Erythroblast (primary cell): ENCODE measurements around the gene VEPH1.
A peak's percentile ranks its signal among the peaks of the same experiment; 100 is the strongest.

Source experiments
- DNase-seq, 2 experiments: peaks; one replicate each; lab custom pipeline; 2025; lab: John Stamatoyannopoulos, UW
- GATA1 ChIP-seq: IDR thresholded peaks from 2 replicates; pipeline ENCODE4 v1.6.1; 2011; ENCODE audit warnings: low read depth, mild to moderate bottlenecking, control low read depth, low read length, moderate library complexity
- POLR2A ChIP-seq: IDR thresholded peaks from 2 replicates; pipeline ENCODE4 v1.6.1; 2011; ENCODE audit warnings: mild to moderate bottlenecking, low read length

The VEPH1 gene

DNA sequence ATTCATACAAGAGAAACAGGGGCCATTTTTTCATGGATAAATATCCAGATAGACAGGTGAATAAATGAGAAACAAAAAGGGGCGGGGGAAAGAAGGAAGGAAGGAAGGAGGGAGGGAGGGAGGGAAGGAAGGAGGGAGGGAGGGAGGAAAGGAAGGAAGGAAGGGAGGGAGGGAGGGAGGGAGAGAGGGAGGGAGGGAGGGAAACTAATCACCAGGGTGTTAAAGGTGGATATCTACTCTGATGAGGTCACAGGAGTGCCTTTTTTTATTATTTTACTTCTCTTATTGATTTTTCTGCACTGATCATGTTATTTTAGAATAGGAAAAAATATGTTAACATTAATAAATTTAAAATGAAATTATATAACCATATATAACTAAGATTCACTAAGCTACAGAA is 10.4 kb upstream of the VEPH1 start:
- DNase-seq, result no peak
- TF ChIP-seq POLR2A, result no peak
- TF ChIP-seq GATA1, result no peak

DNA sequence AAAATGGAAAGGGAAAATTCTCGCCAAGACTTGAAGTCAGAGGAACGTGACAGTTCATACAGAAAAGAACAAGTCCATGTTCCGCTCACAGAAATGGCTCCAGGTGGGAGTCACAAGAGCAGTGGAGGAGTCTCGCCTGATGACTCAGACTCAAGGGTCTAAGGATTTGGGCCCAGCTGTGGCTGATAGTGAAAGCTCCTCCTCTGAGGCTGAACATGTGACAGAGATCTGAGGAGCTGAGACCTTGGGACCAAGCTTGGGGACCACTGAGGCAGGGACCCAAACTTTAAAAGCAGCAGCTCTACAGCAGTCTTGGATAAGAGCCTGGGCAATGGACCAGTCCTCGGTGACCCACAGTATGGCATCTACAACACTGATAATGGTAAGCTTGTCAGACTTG is 9.3 kb upstream of the VEPH1 start:
- no peak for TF ChIP-seq POLR2A
- no peak for TF ChIP-seq GATA1

GRCh38 chr3:157508461-157508860 is 5.2 kb upstream of the VEPH1 start:
- TF ChIP-seq POLR2A (no peak), GATA1 (no peak)
- DNase-seq, result no peak

More for the DNA sequence above, 9.3 kb upstream of the VEPH1 start:
- DNase-seq, result no peak

- TF ChIP-seq POLR2A, result no peak
- TF ChIP-seq GATA1, result no peak
- no peak for DNase-seq
Observed at GRCh38 chr3:157501863-157502262, 1.4 kb downstream of the VEPH1 start.

GRCh38 chr3:157500232-157500631 is 3.0 kb downstream of the VEPH1 start:
- peak in 1 of 2 experiments; percentile 38 for DNase-seq
- TF ChIP-seq GATA1 (no peak), POLR2A (no peak)

- DNase-seq, result no peak
Observed at GRCh38 chr3:157499342-157499963, 3.8 kb downstream of the VEPH1 start.

GRCh38 chr3:157498371-157498770 is 4.8 kb downstream of the VEPH1 start:
- DNase-seq, result no peak
- TF ChIP-seq POLR2A (no peak), GATA1 (no peak)

More at GRCh38 chr3:157499342-157499963, 3.8 kb downstream of the VEPH1 start:
- TF ChIP-seq GATA1, result no peak

DNA sequence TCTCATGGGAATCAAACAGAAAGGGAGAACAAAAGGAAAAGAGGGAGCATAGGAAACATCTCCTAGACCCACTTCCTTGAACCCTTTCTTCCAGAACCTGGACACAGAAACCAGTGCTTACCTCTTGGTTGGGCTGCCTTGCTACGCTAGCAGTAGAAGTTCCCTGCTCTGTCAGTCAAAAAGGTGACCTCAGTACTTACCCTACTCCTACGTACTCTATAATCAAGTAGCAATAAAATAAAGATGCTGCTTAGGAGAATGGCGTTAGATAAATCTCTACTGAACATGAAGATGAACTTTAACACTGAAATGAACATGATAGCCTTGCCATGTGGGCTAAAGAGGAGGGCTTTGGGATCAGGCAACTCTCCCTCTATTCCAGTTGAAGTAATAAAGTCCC is 7.4 kb downstream of the VEPH1 start:
- TF ChIP-seq GATA1 (no peak), POLR2A (no peak)
- DNase-seq, result no peak

DNA sequence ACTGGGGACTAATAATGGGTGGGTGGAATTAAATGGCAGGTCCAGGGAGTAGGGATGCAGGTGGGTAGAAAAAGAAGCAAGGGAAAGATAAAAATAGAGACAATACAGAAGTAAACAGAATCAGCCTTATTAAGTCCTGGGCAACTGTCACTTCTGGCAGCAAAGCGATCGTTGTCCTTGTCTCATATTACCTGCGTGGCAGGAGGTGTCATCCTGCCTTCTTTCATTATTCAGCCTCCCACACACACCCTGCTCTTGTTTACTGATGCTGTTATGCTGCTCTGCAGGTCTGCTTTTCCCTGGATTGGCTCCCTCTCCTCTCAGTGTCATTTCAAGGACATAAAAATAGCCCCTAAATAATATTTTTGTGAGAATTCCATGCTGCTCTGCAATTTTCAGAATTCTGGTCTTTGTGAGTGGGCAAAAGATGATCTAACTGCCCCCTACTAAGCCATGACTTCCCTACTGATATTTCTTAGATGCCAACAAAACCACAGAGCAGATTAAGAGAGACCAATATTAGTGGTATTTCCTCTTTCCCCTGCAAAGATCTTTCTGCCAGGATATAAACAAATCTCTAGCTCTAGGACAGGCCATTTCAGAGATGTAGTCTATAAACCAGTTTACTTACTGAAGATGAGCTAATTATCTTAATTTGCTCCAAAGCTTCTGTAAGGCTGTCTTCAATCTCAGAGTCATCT is 8.5 kb downstream of the VEPH1 start:
- TF ChIP-seq POLR2A (no peak), GATA1 (no peak)
- no peak for DNase-seq

- TF ChIP-seq POLR2A (no peak), GATA1 (no peak)
- DNase-seq, result peak; percentile 22 to 46
Observed at GRCh38 chr3:157493627-157494550, 9.3 kb downstream of the VEPH1 start.

DNA sequence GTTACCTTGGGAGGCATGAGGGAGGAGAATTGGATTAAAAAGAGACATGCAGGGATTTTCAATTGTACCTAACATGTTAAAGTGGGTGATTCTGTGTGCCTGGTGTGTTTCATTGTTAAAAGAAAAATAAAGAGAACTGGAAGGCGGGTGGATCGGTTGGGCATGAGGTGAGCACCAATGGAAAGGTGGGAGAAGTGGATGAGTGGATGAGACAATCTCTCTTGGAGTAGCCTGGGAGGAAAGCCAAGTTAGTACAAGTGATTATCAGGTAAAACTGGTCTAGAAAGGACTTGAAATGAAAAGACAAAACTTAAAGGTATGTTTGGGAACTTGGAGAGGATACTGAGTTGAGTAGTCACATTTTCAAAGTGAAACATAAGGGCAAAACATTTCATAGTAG is 12.1 kb downstream of the VEPH1 start:
- TF ChIP-seq GATA1, result no peak
- TF ChIP-seq POLR2A, result no peak

DNA sequence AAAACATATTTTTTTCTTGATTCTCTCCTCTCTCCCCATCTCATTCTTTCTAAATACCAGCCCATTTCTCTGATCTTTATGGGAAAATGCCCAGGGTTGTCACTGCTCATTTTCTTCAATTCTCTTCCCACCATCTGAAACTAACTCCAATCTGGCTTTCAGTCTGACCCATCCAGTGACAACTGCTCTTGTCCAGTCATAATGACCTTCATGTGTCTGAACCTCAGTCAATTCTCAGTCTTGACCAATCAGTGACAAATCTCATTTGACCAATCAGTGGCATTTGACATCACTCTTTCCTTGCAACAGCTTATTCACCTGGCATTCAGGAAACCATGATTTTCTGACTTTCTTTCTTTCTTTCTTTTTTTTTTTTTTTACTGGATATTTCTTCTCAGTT is 15.1 kb downstream of the VEPH1 start:
- no peak for DNase-seq
- no peak for TF ChIP-seq POLR2A
- no peak for TF ChIP-seq GATA1

More for the DNA sequence above, 12.1 kb downstream of the VEPH1 start:
- no peak for DNase-seq

DNA sequence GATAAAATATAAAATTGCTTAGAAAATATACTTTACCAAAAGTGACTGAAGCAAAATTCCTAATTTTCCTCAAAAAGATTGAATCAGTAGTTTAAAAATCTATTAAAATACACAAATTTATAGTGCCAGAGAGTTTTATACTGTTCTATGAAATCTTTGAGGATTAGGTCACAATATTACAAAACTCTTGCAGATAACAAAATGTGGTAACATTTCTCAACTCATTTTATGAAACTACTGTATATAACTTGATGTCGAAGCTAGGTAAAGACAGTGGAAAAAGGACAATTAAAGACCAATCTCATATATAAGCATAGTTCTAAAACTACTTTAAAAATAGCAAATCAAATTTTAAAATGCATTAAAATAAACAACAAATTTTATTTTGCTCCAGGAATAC is 15.9 kb downstream of the VEPH1 start:
- TF ChIP-seq GATA1 (no peak), POLR2A (no peak)
- no peak for DNase-seq
